Non-pigmented ciliary epithelial cell (primary cell): Measurements from ENCODE around the gene PRSS38.

Experiments
- DNase-seq: peaks from one replicate; pipeline ENCODE4 v3.0.0-alpha.2; 2010; ENCODE audit warnings: low read depth

PRSS38 gene

GRCh38 chr1:227779021-227779441 lies 36.4 kb upstream of the PRSS38 start:
- no peak for DNase-seq

- DNase-seq, result no peak
These were observed 35.8 kb upstream of the PRSS38 start for GRCh38 chr1:227779685-227780084.

GRCh38 chr1:227780101-227781044 lies 35.1 kb upstream of the PRSS38 start:
- DNase-seq, result no peak

- DNase-seq, result no peak
These were observed 34.1 kb upstream of the PRSS38 start for GRCh38 chr1:227781314-227781930.

- DNase-seq, result no peak
These were observed 33.2 kb upstream of the PRSS38 start for GRCh38 chr1:227782226-227782625.

- no peak for DNase-seq
These were observed 30.2 kb upstream of the PRSS38 start for GRCh38 chr1:227785094-227785804.

- no peak for DNase-seq
These were observed 29.4 kb upstream of the PRSS38 start for GRCh38 chr1:227785805-227786671.

GRCh38 chr1:227786673-227787512 lies 28.6 kb upstream of the PRSS38 start:
- DNase-seq, result no peak

- DNase-seq, result peak; percentile 54
These were observed 27.8 kb upstream of the PRSS38 start for GRCh38 chr1:227787513-227788270.

- no peak for DNase-seq
These were observed 27.0 kb upstream of the PRSS38 start for GRCh38 chr1:227788271-227789083.

- no peak for DNase-seq
These were observed 26.1 kb upstream of the PRSS38 start for GRCh38 chr1:227789084-227790033.

GRCh38 chr1:227790034-227790400 lies 25.5 kb upstream of the PRSS38 start:
- DNase-seq, result no peak

GRCh38 chr1:227790868-227791267 lies 24.6 kb upstream of the PRSS38 start:
- no peak for DNase-seq

- DNase-seq, result no peak
These were observed 23.9 kb upstream of the PRSS38 start for GRCh38 chr1:227791425-227792143.

- DNase-seq, result no peak
These were observed 23.0 kb upstream of the PRSS38 start for GRCh38 chr1:227792216-227793078.
